Measurements from ENCODE around the gene FANCG.

DNA sequence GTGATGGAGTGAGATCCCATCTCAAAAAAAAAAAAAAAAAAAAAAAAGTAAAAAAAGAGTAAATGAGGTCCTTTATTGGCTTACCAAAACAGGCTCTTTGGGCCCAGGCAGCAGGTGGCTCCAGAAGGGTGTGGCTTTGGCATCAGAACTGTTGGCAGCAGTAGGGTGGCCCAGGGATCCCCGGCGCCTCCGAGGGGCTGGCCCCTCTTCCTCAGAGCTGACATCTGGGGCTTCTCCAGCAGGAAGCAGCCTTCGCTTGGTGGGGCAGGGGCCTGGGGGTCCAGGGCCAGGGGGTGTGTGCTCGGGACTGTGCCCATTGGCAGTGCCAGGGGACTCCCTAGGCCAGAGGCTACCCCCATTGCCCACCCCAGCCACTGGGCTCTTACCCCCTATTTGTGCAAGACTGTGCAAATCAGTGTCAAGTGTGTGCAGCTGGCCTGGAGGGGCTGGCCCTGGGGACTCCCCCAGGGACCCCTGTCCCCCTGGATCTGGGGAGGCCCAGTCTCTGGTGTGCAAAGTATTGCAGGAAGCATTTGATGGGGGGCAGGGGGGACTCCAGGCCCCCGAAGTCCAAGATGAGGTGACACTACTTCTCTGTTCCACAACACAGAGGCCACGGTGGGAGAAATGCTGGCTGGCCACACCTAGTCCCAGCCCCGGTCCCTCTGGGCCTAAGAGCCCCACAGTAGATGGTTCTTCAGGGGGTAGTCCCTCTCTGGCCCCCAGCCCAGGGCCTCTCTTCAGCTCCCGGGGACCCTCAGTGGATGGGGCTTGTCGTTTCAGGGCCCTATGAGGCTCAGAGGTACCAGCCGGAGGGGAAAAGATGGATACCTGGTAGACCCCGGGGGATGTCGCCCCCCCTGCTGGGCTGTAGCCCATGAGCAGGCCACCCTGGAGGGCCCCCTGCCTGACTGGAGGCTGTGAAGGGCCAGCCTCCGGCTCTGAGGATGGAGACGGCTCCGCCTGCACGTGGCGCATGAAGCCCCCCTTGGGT is 27.9 kb upstream of the FANCG start:
- TF ChIP-seq, protein P1, sequence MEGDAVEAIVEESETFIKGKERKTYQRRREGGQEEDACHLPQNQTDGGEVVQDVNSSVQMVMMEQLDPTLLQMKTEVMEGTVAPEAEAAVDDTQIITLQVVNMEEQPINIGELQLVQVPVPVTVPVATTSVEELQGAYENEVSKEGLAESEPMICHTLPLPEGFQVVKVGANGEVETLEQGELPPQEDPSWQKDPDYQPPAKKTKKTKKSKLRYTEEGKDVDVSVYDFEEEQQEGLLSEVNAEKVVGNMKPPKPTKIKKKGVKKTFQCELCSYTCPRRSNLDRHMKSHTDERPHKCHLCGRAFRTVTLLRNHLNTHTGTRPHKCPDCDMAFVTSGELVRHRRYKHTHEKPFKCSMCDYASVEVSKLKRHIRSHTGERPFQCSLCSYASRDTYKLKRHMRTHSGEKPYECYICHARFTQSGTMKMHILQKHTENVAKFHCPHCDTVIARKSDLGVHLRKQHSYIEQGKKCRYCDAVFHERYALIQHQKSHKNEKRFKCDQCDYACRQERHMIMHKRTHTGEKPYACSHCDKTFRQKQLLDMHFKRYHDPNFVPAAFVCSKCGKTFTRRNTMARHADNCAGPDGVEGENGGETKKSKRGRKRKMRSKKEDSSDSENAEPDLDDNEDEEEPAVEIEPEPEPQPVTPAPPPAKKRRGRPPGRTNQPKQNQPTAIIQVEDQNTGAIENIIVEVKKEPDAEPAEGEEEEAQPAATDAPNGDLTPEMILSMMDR (conservative IDR thresholded peaks at IDR 0.05; ENCODE audit: low read length) = no peak
- no peak for TF ChIP-seq EZH2phosphoT487 (IDR thresholded peaks at IDR 0.05; ENCODE audit: borderline replicate concordance)
